Prostate gland (tissue), 2 donors: ENCODE results near the gene NIPAL3.

ENCODE experiments used
- CTCF ChIP-seq, 4 experiments: fragments of 200-600 bp in 2 of 4; fragments of 450-650 bp in 2 of 4; sonication (generic) in 2 of 4; IDR thresholded peaks; 1 replicate in 3 of 4; 2 replicates in 1 of 4; pipeline ENCODE4 v1.5.1; 2016 to 2019; ENCODE audit warnings: antibody characterized with exemption in 4 of 4, mild to moderate bottlenecking in 2 of 4, moderate library complexity in 2 of 4
- POLR2A ChIP-seq: fragments of 450-650 bp; IDR thresholded peaks from one replicate; pipeline ENCODE4 v1.6.1; 2016; ENCODE audit warnings: antibody characterized with exemption, mild to moderate bottlenecking
- POLR2AphosphoS5 ChIP-seq: sonication (generic); formaldehyde crosslinking; IDR thresholded peaks from one replicate; pipeline ENCODE4 v1.6.1; 2017; ENCODE audit warnings: antibody characterized with exemption

- no peak for TF ChIP-seq CTCF (IDR thresholded peaks at IDR 0.05)
- TF ChIP-seq POLR2A, result no peak
- TF ChIP-seq POLR2AphosphoS5, result no peak
Measured at GRCh38 chr1:24468685-24469316, 53.2 kb downstream of the NIPAL3 start.
